Peyer's patch (tissue), 4 donors: ENCODE results near the gene MUC5B. TPM values are rescaled to one million over a fixed set of nuclear protein-coding genes. Genes with fewer than 3 reads are reported as not detected.
A peak's percentile ranks its signal among the peaks of the same experiment; 100 is the strongest.

Source experiments
- DNase-seq, 3 donors: peaks; one replicate each; pipeline ENCODE4 v3.0.0-alpha.2; 2017 to 2019
- H3K27ac ChIP-seq, 4 donors: fragments of 200-600 bp; sonication (generic); one replicate each; pipeline ENCODE4 v1.5.1; 2016 to 2019
- H3K27me3 ChIP-seq, 2 donors: fragments of 200-600 bp; sonication (generic); one replicate each; pipeline ENCODE4 v1.5.1; 2019
- H3K36me3 ChIP-seq, 3 donors: fragments of 200-600 bp; sonication (generic); one replicate each; pipeline ENCODE4 v1.5.1; 2016 to 2019
- H3K4me1 ChIP-seq, 4 donors: fragments of 200-600 bp; sonication (generic); one replicate each; pipeline ENCODE4 v1.5.1; 2016 to 2019
- H3K4me3 ChIP-seq, 4 donors: fragments of 200-600 bp; sonication (generic); 1 replicate in 3 of 4; 2 replicates in 1 of 4; pipeline ENCODE4 v1.5.1; 2016 to 2019; ENCODE audit warnings: mild to moderate bottlenecking in 1 of 4
- H3K9me3 ChIP-seq, 4 donors: fragments of 200-600 bp; sonication (generic); one replicate each; pipeline ENCODE4 v1.5.1; 2016 to 2019; ENCODE audit warnings: mild to moderate bottlenecking in 1 of 4
- POLR2A ChIP-seq, 2 donors: fragments of 450-650 bp; IDR thresholded peaks; one replicate each; pipeline ENCODE4 v1.5.1; 2017; ENCODE audit warnings: antibody characterized with exemption in 2 of 2, mild to moderate bottlenecking in 2 of 2, moderate library complexity in 2 of 2
- small RNA-seq, 2 donors: library from RNA; depleted of rRNA; stranded (forward); fragments of <200 nt; gene quantifications; one replicate each; pipeline ENCODE3, GENCODE V24; 2016
- total RNA-seq, 4 donors: library from RNA; depleted of rRNA; stranded (reverse); fragments of >200 nt; gene quantifications; one replicate each; pipeline ENCODE4 v1.1.0, GENCODE V29; 2016
- TF ChIP-seq, protein P1 (sequence below), 6 experiments: fragments of 450-650 bp in 4 of 6; fragments of 200-600 bp in 2 of 6; sonication (generic) in 1 of 6; IDR thresholded peaks; one replicate each; pipeline ENCODE4 v1.5.1; 2017 to 2019; ENCODE audit warnings: antibody characterized with exemption in 6 of 6, mild to moderate bottlenecking in 3 of 6, moderate library complexity in 1 of 6

MUC5B gene
- total RNA-seq, 4 donors from 2014 or later = 0.18 to 25.6 (median 10.5) TPM

DNA sequence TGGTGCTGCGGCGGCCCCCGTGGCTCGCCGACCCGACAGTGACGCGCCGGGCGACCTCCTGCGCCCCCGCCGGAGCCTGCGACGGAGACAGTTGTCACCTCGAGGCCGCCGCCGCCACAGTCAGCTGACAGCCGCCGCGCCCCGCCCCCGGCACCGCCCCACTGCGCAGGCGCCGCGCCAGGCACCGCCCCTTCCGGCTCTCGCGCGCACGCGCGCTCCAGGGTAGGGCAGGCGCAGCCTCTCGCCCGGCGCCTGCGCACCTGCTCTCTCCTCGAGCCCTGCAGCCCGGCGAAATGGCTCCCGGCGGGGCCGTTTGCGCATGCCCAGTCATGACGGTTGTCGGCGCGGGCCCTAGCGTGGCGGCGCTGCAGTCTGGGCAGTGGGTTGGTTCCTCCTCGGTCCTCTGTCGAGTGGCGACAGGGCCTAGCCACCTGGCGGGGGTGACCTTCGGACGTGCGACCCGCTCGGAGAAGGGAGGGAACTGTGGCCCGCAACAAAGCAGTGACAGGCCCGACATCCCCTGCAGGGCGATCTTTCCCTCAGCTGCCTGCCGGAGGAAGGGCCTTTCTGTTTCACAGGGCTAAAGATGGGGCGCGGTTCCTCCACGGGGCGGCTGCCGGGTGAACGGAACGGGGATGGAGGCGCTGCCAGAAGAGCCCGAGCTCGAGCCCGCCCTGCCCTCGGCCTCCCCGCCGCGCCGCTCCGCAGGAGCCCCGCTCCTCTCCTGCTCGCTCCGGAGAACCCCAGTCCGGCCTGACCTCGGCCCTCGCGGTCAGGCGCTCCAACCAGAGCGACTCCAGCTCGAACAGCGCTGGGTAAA lies 86.8 kb downstream of the MUC5B start, which contains the start of gene TOLLIP:
TSS of gene TOLLIP (minus strand) at position 135 of the 820 bp plus-strand sequence. CDS start at position 1, 134 bp downstream.
- peaks cover 7 to 42% (median 22%) of the 10 kb centered on the region in 4 donors for H3K4me1 ChIP-seq
- peak; percentile 90 to 98 (median 98) for DNase-seq
- no peaks in the 10 kb centered on the region for H3K27me3 ChIP-seq
- TF ChIP-seq POLR2A (IDR thresholded peaks at IDR 0.05) = peak; percentile 75 to 81
- TF ChIP-seq, protein P1, sequence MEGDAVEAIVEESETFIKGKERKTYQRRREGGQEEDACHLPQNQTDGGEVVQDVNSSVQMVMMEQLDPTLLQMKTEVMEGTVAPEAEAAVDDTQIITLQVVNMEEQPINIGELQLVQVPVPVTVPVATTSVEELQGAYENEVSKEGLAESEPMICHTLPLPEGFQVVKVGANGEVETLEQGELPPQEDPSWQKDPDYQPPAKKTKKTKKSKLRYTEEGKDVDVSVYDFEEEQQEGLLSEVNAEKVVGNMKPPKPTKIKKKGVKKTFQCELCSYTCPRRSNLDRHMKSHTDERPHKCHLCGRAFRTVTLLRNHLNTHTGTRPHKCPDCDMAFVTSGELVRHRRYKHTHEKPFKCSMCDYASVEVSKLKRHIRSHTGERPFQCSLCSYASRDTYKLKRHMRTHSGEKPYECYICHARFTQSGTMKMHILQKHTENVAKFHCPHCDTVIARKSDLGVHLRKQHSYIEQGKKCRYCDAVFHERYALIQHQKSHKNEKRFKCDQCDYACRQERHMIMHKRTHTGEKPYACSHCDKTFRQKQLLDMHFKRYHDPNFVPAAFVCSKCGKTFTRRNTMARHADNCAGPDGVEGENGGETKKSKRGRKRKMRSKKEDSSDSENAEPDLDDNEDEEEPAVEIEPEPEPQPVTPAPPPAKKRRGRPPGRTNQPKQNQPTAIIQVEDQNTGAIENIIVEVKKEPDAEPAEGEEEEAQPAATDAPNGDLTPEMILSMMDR (IDR thresholded peaks at IDR 0.05) = peak in 3 of 6 experiments; percentile 3 to 47 (median 21)
- no peaks in the 10 kb centered on the region for H3K36me3 ChIP-seq
- no peaks in the 10 kb centered on the region for H3K9me3 ChIP-seq
- peak within 1 kb of the TSS; percentile 87 to 98 (median 96) for H3K27ac ChIP-seq
- H3K4me3 ChIP-seq = peak within 1 kb of the TSS; percentile 90 to 99 (median 98)

DNA sequence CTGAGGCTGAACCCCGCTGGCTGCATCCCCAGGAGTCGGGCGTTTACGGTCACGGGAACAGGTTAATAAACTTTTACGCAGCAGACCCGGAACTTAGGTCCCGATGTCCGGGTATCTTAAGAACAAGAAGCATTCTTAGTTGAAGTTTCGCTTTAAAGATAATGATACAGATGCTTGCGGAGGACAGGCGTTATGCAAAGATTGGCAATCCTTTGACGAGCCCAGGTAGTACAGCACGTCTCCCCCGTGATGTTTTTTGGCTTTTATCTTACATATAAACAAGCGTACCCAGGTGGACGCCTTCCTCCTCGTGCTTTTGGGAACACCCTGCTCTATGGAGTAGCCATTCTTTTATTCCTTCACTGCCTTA lies 87.4 kb downstream of the MUC5B start:
- peak in 1 of 3 donors; percentile 24 for DNase-seq
- Histone ChIP-seq H3K36me3 (no peaks in the 10 kb centered on the region), H3K4me1 (peaks cover 7 to 36% (median 22%) of the 10 kb centered on the region in 4 donors), H3K9me3 (no peaks in the 10 kb centered on the region), H3K27me3 (no peaks in the 10 kb centered on the region), H3K4me3 (peak overlapping the region; percentile 90 to 99 (median 98)), H3K27ac (peak overlapping the region; percentile 87 to 98 (median 96))
- TF ChIP-seq, protein P1 (IDR thresholded peaks at IDR 0.05) = no peak
- TF ChIP-seq POLR2A (IDR thresholded peaks at IDR 0.05) = no peak

DNA sequence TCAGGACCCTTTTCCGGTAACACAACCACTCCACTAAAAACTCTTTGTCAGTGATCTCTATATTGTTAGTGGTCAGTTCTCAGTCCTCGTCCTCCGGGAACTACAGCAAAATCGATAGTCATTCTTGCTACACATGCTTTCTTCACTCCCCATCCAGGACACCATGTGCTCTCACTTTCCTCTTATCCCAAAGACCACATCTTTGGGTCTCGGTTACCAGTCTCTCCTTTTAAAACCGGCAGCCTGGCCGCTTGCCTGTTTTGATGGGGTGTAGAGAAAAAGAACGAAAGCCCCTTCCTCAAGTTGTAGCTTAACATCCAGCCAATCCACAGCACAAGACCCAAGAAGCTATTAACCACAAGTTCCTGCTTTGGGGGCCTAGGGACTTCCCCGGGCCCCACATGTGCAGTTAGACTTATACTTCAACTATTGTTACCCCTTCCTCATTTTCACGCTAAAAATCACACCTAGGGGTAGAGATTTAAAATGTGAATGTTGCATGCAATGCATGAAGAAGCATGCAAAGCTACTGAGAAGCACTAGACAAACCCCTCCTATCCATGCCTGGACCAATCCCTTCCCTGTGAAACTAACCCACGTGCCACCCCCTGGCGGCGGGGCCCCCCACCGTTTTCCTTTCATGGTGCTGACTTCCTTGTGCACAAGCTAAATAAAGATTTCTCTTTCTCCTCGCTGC lies 88.1 kb downstream of the MUC5B start:
- H3K4me3 ChIP-seq = peak overlapping the region; percentile 90 to 99 (median 98)
- TF ChIP-seq, protein P1 (IDR thresholded peaks at IDR 0.05) = peak in 1 of 6 experiments; percentile 10
- TF ChIP-seq POLR2A (IDR thresholded peaks at IDR 0.05) = no peak
- H3K9me3 ChIP-seq = no peaks in the 10 kb centered on the region
- H3K27ac ChIP-seq = peak overlapping the region; percentile 87 to 98 (median 96)
- H3K4me1 ChIP-seq = peaks cover 7 to 30% (median 22%) of the 10 kb centered on the region in 4 donors
- no peaks in the 10 kb centered on the region for H3K27me3 ChIP-seq
- no peaks in the 10 kb centered on the region for H3K36me3 ChIP-seq
- peak in 2 of 3 donors; percentile 72 to 80 for DNase-seq

Small RNA genes within 50 kb of the gene (small RNA-seq; reads per million reads assigned to genes)
- 0 reads per million in 2 donors for gene MIR6744

Other genes starting within 250 kb of the MUC5B start
- not detected for gene MUC6, start 186.3 kb upstream of the MUC5B start, total RNA-seq
- 1,000 to 10,000 TPM in 2 of 4 donors, 100 to 1,000 TPM in 2; 817 to 1,165 (median 1,010) TPM for gene MUC2, start 148.2 kb upstream of the MUC5B start, total RNA-seq
- gene MUC5AC, start 65.1 kb upstream of the MUC5B start, total RNA-seq = not detected
- 10 to 100 TPM; 43.7 to 77.3 (median 70.6) TPM for gene TOLLIP, start 86.6 kb downstream of the MUC5B start, total RNA-seq
- 1 to 10 TPM in 1 of 4 donors, under 1 TPM in 2, not detected in 1; 0.35 to 6.4 (median 0.40) TPM for gene BRSK2, start 166.9 kb downstream of the MUC5B start, total RNA-seq